Measurements from ENCODE around the gene NRXN3. TPM values are rescaled to one million over a fixed set of nuclear protein-coding genes. Genes with fewer than 3 reads are reported as not detected.

Gene NRXN3
- total RNA-seq, 6 experiments from 2014 or later, result 0.07 to 0.28 (median 0.11) TPM; not detected in 2

- Mint-ChIP-seq H3K27me3 (ENCODE audit: insufficient read depth) (no peaks in the 10 kb centered on the region), H3K4me3 (no peak overlapping the region), H3K4me1 (ENCODE audit: low read depth) (no peaks in the 10 kb centered on the region), H3K36me3 (ENCODE audit: low read depth) (no peaks in the 10 kb centered on the region), H3K9me3 (peaks cover 18% of the 10 kb centered on the region; the same call in 1 of the 2 replicates), H3K27ac (no peak overlapping the region)
- TF ChIP-seq CTCF (IDR thresholded peaks at IDR 0.05), result no peak
- no peak for DNase-seq
Observed at GRCh38 chr14:78875049-78875448, 704.9 kb downstream of the NRXN3 start.

- DNase-seq, result no peak
- Mint-ChIP-seq H3K27me3 (ENCODE audit: insufficient read depth) (no peaks in the 10 kb centered on the region), H3K9me3 (peaks cover 6% of the 10 kb centered on the region), H3K27ac (no peak overlapping the region), H3K4me3 (no peak overlapping the region), H3K4me1 (ENCODE audit: low read depth) (no peaks in the 10 kb centered on the region), H3K36me3 (ENCODE audit: low read depth) (no peaks in the 10 kb centered on the region)
- TF ChIP-seq CTCF (IDR thresholded peaks at IDR 0.05), result no peak
Observed at GRCh38 chr14:78885884-78886283, 715.7 kb downstream of the NRXN3 start.

- no peak for DNase-seq
- H3K27me3 Mint-ChIP-seq (ENCODE audit: insufficient read depth), result no peaks in the 10 kb centered on the region; the same call in 1 of the 2 replicates
- no peak for TF ChIP-seq CTCF (IDR thresholded peaks at IDR 0.05)
- H3K27ac Mint-ChIP-seq, result no peak overlapping the region
- H3K4me1 Mint-ChIP-seq (ENCODE audit: low read depth), result no peaks in the 10 kb centered on the region
- no peak overlapping the region for H3K4me3 Mint-ChIP-seq
- H3K9me3 Mint-ChIP-seq, result no peaks in the 10 kb centered on the region
- H3K36me3 Mint-ChIP-seq (ENCODE audit: low read depth), result no peaks in the 10 kb centered on the region
Observed at GRCh38 chr14:78897443-78897842, 727.3 kb downstream of the NRXN3 start.

- peak; percentile 83 for TF ChIP-seq CTCF (IDR thresholded peaks at IDR 0.05)
- H3K36me3 Mint-ChIP-seq (ENCODE audit: low read depth), result no peaks in the 10 kb centered on the region
- DNase-seq, result peak; percentile 24
- H3K27me3 Mint-ChIP-seq (ENCODE audit: insufficient read depth), result peaks cover 2% of the 10 kb centered on the region
- H3K27ac Mint-ChIP-seq, result no peak overlapping the region
- no peaks in the 10 kb centered on the region for H3K4me1 Mint-ChIP-seq (ENCODE audit: low read depth)
- no peak overlapping the region for H3K4me3 Mint-ChIP-seq
- no peaks in the 10 kb centered on the region for H3K9me3 Mint-ChIP-seq
Observed at GRCh38 chr14:78902010-78902623, 731.9 kb downstream of the NRXN3 start.

- TF ChIP-seq CTCF (IDR thresholded peaks at IDR 0.05), result peak; percentile 20; the same call in 1 of the 2 replicates
- Mint-ChIP-seq H3K4me3 (no peak overlapping the region), H3K9me3 (no peaks in the 10 kb centered on the region), H3K27ac (no peak overlapping the region), H3K36me3 (ENCODE audit: low read depth) (no peaks in the 10 kb centered on the region), H3K27me3 (ENCODE audit: insufficient read depth) (peaks cover 2% of the 10 kb centered on the region), H3K4me1 (ENCODE audit: low read depth) (no peaks in the 10 kb centered on the region)
- DNase-seq, result no peak
Observed at GRCh38 chr14:78904094-78904493, 733.9 kb downstream of the NRXN3 start.
